Thyroid gland (tissue), 4 donors: ENCODE results near the gene MAPT.

Experiments used
- POLR2A ChIP-seq, 2 donors: fragments of 450-650 bp; IDR thresholded peaks; one replicate each; pipeline ENCODE4 v1.6.1; 2017; ENCODE audit warnings: antibody characterized with exemption in 2 of 2, mild to moderate bottlenecking in 2 of 2, moderate library complexity in 1 of 2
- TF ChIP-seq, protein P1 (sequence below), 6 experiments: fragments of 200-600 bp in 3 of 6; fragments of 450-650 bp in 3 of 6; sonication (generic) in 3 of 6; IDR thresholded peaks; one replicate each; pipeline ENCODE4 v1.5.1; 2016 to 2019; ENCODE audit warnings: antibody characterized with exemption in 6 of 6, mild to moderate bottlenecking in 2 of 6, inconsistent platforms in 1 of 6, moderate library complexity in 1 of 6

DNA sequence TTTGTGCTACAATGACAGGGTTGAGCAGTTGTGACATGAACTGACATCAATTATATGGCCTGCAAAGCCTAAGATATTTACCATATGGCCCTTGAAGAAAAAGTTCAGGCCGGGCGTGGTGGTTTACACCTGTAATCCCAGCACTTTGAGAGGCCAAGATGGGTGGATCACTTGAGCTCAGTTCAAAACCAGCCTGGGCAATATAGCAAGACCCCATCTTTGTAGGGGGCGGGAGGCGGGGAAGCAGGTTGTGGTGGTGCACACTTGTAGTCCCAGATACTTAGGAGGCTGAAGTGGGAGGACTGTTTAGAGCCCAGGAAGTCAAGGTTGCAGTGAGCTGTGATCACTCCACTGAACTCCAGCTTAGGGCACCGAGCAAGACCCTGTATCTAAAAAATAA is 153.0 kb downstream of the MAPT start:
- no peak for TF ChIP-seq POLR2A (IDR thresholded peaks at IDR 0.05)
- TF ChIP-seq, protein P1, sequence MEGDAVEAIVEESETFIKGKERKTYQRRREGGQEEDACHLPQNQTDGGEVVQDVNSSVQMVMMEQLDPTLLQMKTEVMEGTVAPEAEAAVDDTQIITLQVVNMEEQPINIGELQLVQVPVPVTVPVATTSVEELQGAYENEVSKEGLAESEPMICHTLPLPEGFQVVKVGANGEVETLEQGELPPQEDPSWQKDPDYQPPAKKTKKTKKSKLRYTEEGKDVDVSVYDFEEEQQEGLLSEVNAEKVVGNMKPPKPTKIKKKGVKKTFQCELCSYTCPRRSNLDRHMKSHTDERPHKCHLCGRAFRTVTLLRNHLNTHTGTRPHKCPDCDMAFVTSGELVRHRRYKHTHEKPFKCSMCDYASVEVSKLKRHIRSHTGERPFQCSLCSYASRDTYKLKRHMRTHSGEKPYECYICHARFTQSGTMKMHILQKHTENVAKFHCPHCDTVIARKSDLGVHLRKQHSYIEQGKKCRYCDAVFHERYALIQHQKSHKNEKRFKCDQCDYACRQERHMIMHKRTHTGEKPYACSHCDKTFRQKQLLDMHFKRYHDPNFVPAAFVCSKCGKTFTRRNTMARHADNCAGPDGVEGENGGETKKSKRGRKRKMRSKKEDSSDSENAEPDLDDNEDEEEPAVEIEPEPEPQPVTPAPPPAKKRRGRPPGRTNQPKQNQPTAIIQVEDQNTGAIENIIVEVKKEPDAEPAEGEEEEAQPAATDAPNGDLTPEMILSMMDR (IDR thresholded peaks at IDR 0.05), result no peak
